HepG2 (cell line): ENCODE results near the gene CDC42SE2. TPM values are rescaled to one million over a fixed set of nuclear protein-coding genes. Genes with fewer than 3 reads are reported as not detected.

Experiments used
- ATAC-seq: fragments of 200-7000 bp; cut with Tn5 transposase; 3 replicates; pipeline ENCODE4 v1.9.1; 2020; ENCODE audit warnings: mild to moderate bottlenecking, moderate library complexity
- BruUV-seq: library from RNA; stranded (reverse); fragments of 400-500 nt; replicated peaks from 2 replicates; lab custom pipeline; 2021; lab: Mats Ljungman, UMichigan
- CTCF ChIA-PET: fragments of 300-600 bp; formaldehyde crosslinking; extraction: SDS; loops from one replicate; lab custom pipeline; 2021; ENCODE audit warnings: low total read pairs, inconsistent platforms, low intra/inter-chr PET ratio; lab: Yijun Ruan, JAX
- POLR2A ChIA-PET: fragments of 350-600 bp; sonication (Branson Sonifier 250); formaldehyde crosslinking; loops from one replicate; lab custom pipeline; 2020; ENCODE audit warnings: antibody characterized with exemption, inconsistent platforms; lab: Yijun Ruan, JAX
- DNase-seq: peaks from one replicate; pipeline ENCODE4 v3.0.0-alpha.2; 2015; ENCODE audit warnings: low spot score
- FAIRE-seq: peaks from 3 replicates; lab custom pipeline; 2011; peaks lifted over from hg19 to GRCh38; lab: Jason Lieb, UNC
- H2AFZ ChIP-seq: one replicate; pipeline ENCODE4 v1.6.1; 2011; ENCODE audit warnings: low read length, inconsistent platforms
- H3K27ac ChIP-seq: fragments of 300-600 bp; 3 replicates; pipeline ENCODE4 v1.8.0; 2011; ENCODE audit warnings: mixed run types, mild to moderate bottlenecking, mixed read lengths, low read length, inconsistent platforms; ENCODE audit not compliant: insufficient read depth; ENCODE audit errors: extremely low read length
- H3K27me3 ChIP-seq, 2 experiments: fragments of 200-600 bp in 1 of 2; 2 replicates in 1 of 2; 3 replicates in 1 of 2; pipeline versions ENCODE4 v1.6.0 to v1.8.0; 2011; ENCODE audit warnings: low read length in 2 of 2, mild to moderate bottlenecking in 2 of 2, moderate library complexity in 2 of 2, inconsistent platforms in 1 of 2; ENCODE audit not compliant: insufficient read depth in 2 of 2, control insufficient read depth in 1 of 2
- H3K36me3 ChIP-seq, 2 experiments: fragments of 200-600 bp in 1 of 2; replicated peaks in 1 of 2; 2 replicates in 1 of 2; 3 replicates in 1 of 2; pipeline versions ENCODE4 v1.5.1 to v1.8.0; 2011; ENCODE audit warnings: low read length in 2 of 2, inconsistent platforms in 1 of 2; ENCODE audit not compliant: insufficient read depth in 2 of 2, control insufficient read depth in 1 of 2
- H3K4me1 ChIP-seq: 2 replicates; pipeline ENCODE4 v1.5.1; 2012; ENCODE audit warnings: low read length, inconsistent platforms; ENCODE audit not compliant: insufficient read depth
- H3K4me2 ChIP-seq: 2 replicates; pipeline ENCODE4 v1.6.0; 2011; ENCODE audit warnings: low read depth, low read length, inconsistent platforms
- H3K4me3 ChIP-seq, 3 experiments: fragments of 200-600 bp in 1 of 3; sonication (generic), shearing (Covaris generic) in 1 of 3; replicated peaks in 1 of 3; 2 replicates each; pipeline ENCODE4 v1.5.1; 2011 to 2016; ENCODE audit warnings: low read length in 3 of 3, inconsistent platforms in 2 of 3, low read depth in 2 of 3, mild to moderate bottlenecking in 2 of 3, control low read depth in 1 of 3, mixed read lengths in 1 of 3; ENCODE audit not compliant: insufficient read depth in 1 of 3
- H3K79me2 ChIP-seq: one replicate; pipeline ENCODE4 v1.6.1; 2011; ENCODE audit warnings: low read length, inconsistent platforms; ENCODE audit not compliant: insufficient read depth
- H3K9ac ChIP-seq: 2 replicates; pipeline ENCODE4 v1.6.0; 2011; ENCODE audit warnings: mild to moderate bottlenecking, low read depth, low read length, inconsistent platforms; ENCODE audit not compliant: insufficient read depth
- H3K9me3 ChIP-seq: 2 replicates; pipeline ENCODE4 v1.5.1; 2012; ENCODE audit warnings: mild to moderate bottlenecking, low read length
- H4K20me1 ChIP-seq: 2 replicates; pipeline ENCODE4 v1.6.0; 2011; ENCODE audit warnings: inconsistent platforms, mild to moderate bottlenecking, low read length, moderate library complexity; ENCODE audit not compliant: insufficient read depth
- BCL6 ChIP-seq: IDR thresholded peaks from 2 replicates; pipeline ENCODE4 v1.6.1; 2016; ENCODE audit warnings: missing genetic modification reagents, missing compliant biosample characterization
- FOSL2 ChIP-seq: sonication (generic); formaldehyde crosslinking; IDR thresholded peaks from 2 replicates; pipeline ENCODE4 v1.4.0; 2020; ENCODE audit warnings: missing genetic modification reagents
- ZBTB33 ChIP-seq: sonication (generic); formaldehyde crosslinking; IDR thresholded peaks from 2 replicates; pipeline ENCODE4 v1.4.0; 2020; ENCODE audit warnings: missing genetic modification reagents
- ZC3H13 ChIP-seq: sonication (generic); formaldehyde crosslinking; IDR thresholded peaks from 2 replicates; pipeline ENCODE4 v1.8.1; 2023; ENCODE audit warnings: mild to moderate bottlenecking, missing genetic modification reagents, moderate library complexity
- ZNF432 ChIP-seq: sonication (generic); formaldehyde crosslinking; IDR thresholded peaks from 2 replicates; pipeline ENCODE4 v1.5.0; 2020; ENCODE audit warnings: missing genetic modification reagents, mild to moderate bottlenecking, borderline replicate concordance
- WGBS: methylation state at CpG from one replicate; pipeline ENCODE4 v1.1.6; 2017; ENCODE audit warnings: low lambda C conversion rate; 5-methylcytosine and 5-hydroxymethylcytosine counted together
- in situ Hi-C: cut with HindIII; loops from 2 replicates; pipeline ENCODE4 v1.10.0; 2017; ENCODE audit warnings: low pct_unique_long_range_greater_than_20kb; ENCODE audit not compliant: extremely low pct_ligation_motif_present
- intact Hi-C: fragments of 100-400 bp; cut with micrococcal nuclease; formaldehyde crosslinking; loops from one replicate; pipeline ENCODE4 v1.10.0; 2022; ENCODE audit not compliant: unreplicated experiment
- polyA plus RNA-seq, 8 experiments: library from polyadenylated mRNA; depleted of rRNA in 3 of 8; stranded (reverse) in 7 of 8; unstranded in 1 of 8; fragments of >200 nt; fragmentation: Illumina TruSeq in 4 of 8; extraction: Trizol in 4 of 8; gene quantifications; 2 replicates each; pipeline versions ENCODE4 v1.2.1 to v1.2.3, GENCODE V29; 2011 to 2016; ENCODE audit warnings: low read depth in 4 of 8, missing spikeins in 1 of 8, mixed read lengths in 1 of 8; ENCODE audit not compliant: insufficient read depth in 1 of 8
- total RNA-seq, 5 experiments: library from RNA; depleted of rRNA; stranded (reverse); fragments of >200 nt; fragmentation: Illumina TruSeq; extraction: Trizol; gene quantifications; 2 replicates each; pipeline ENCODE4 v1.2.3, GENCODE V29; 2016; ENCODE audit warnings: low read depth in 1 of 5

The CDC42SE2 gene
- total and polyA plus RNA-seq, 2 of the 13 experiments (the other 11 are each of a cell fraction or from before 2014, with no cell fraction given) = 19.6 to 25.0 TPM

GRCh38 chr5:131328536-131329285 lies 64.9 kb downstream of the CDC42SE2 start:
- CTCF ChIA-PET = no interaction called here

More at GRCh38 chr5:131328536-131329285, 64.9 kb downstream of the CDC42SE2 start:
- Histone ChIP-seq H3K4me3 (no peak overlapping the region), H3K4me1 (no peaks in the 10 kb centered on the region; the same call in 1 of the 2 replicates), H3K27ac (no peak overlapping the region), H3K36me3 (0 out of 5 replicates have a peak, but pooled peaks cover 0 to 4% of the 10 kb centered on the region in 2 experiments), H2AFZ (no peak overlapping the region), H3K9me3 (no peaks in the 10 kb centered on the region), H3K4me2 (no peak overlapping the region), H3K79me2 (peaks cover 32% of the 10 kb centered on the region), H4K20me1 (peaks cover 3% of the 10 kb centered on the region; the same call in 1 of the 2 replicates), H3K9ac (no peak overlapping the region), H3K27me3 (no peaks in the 10 kb centered on the region)
- POLR2A ChIA-PET = no interaction called here
- in situ Hi-C loops = no loop called here
- DNase-seq (peak; percentile 50), FAIRE-seq (no peak), ATAC-seq (peak; percentile 52)
- 92% methylated on average over 3 of the region's 3 CpGs for WGBS
- peak; percentile 71 for TF ChIP-seq BCL6 (CRISPR knock-in tag)
- TF ChIP-seq FOSL2 (CRISPR knock-in tag) = 0 out of 2 replicates have a peak, but pooled peaks have one; percentile 9
- TF ChIP-seq ZNF432 (CRISPR knock-in tag) = no peak
- TF ChIP-seq ZBTB33 (CRISPR knock-in tag) = peak; percentile 93
- TF ChIP-seq ZC3H13 = no peak
- no TSS peak for BruUV-seq
- intact Hi-C loops = no loop called here
